Measurements from ENCODE around the gene C21orf91.
A peak's percentile ranks its signal among the peaks of the same experiment; 100 is the strongest.

Gene C21orf91

GRCh38 chr21:17819114-17819876 lies at the start of gene C21orf91:
TSS of gene C21orf91 (minus strand) at chr21:17819356. CDS start at chr21:17818318, 1,038 bp downstream.
- peak; percentile 83 for DNase-seq

GRCh38 chr21:17866590-17866989 lies 47.4 kb upstream of the C21orf91 start:
- no peak for DNase-seq

GRCh38 chr21:17859661-17860060 lies 40.5 kb upstream of the C21orf91 start:
- no peak for DNase-seq

GRCh38 chr21:17858747-17859146 lies 39.6 kb upstream of the C21orf91 start:
- DNase-seq = no peak

- no peak for DNase-seq
These were observed 35.6 kb upstream of the C21orf91 start for GRCh38 chr21:17854745-17855144.

GRCh38 chr21:17853393-17854275 lies 34.5 kb upstream of the C21orf91 start:
- DNase-seq = no peak

GRCh38 chr21:17848228-17848627 lies 29.1 kb upstream of the C21orf91 start:
- no peak for DNase-seq

- DNase-seq = no peak
These were observed 21.9 kb upstream of the C21orf91 start for GRCh38 chr21:17841103-17841502.

GRCh38 chr21:17834639-17835354 lies 15.6 kb upstream of the C21orf91 start:
- DNase-seq = no peak

- DNase-seq = no peak
These were observed 10.3 kb upstream of the C21orf91 start for GRCh38 chr21:17829472-17829871.

GRCh38 chr21:17828223-17828622 lies 9.1 kb upstream of the C21orf91 start:
- no peak for DNase-seq

GRCh38 chr21:17823846-17824245 lies 4.7 kb upstream of the C21orf91 start:
- DNase-seq = no peak

- no peak for DNase-seq
These were observed 2.0 kb upstream of the C21orf91 start for GRCh38 chr21:17821121-17821520.

- DNase-seq = no peak
These were observed 697 bp upstream of the C21orf91 start for GRCh38 chr21:17819877-17820229.

GRCh38 chr21:17818186-17819113 lies 706 bp downstream of the C21orf91 start:
- DNase-seq = peak; percentile 15

- no peak for DNase-seq
These were observed 5.8 kb downstream of the C21orf91 start for GRCh38 chr21:17813353-17813752.

- DNase-seq = no peak
These were observed 13.2 kb downstream of the C21orf91 start for GRCh38 chr21:17805966-17806365.

GRCh38 chr21:17803536-17803935 lies 15.6 kb downstream of the C21orf91 start:
- no peak for DNase-seq

GRCh38 chr21:17802572-17802971 lies 16.6 kb downstream of the C21orf91 start:
- no peak for DNase-seq

GRCh38 chr21:17799414-17800164 lies 19.6 kb downstream of the C21orf91 start:
- no peak for DNase-seq

- DNase-seq = no peak
These were observed 20.4 kb downstream of the C21orf91 start for GRCh38 chr21:17798796-17799195.

- no peak for DNase-seq
These were observed 21.2 kb downstream of the C21orf91 start for GRCh38 chr21:17797967-17798366.
